ENCODE data around the gene MARCHF10. TPM values are rescaled to one million over a fixed set of nuclear protein-coding genes. Genes with fewer than 3 reads are reported as not detected.

The MARCHF10 gene
- total RNA-seq, 2 experiments from 2014 or later, result not detected

DNA sequence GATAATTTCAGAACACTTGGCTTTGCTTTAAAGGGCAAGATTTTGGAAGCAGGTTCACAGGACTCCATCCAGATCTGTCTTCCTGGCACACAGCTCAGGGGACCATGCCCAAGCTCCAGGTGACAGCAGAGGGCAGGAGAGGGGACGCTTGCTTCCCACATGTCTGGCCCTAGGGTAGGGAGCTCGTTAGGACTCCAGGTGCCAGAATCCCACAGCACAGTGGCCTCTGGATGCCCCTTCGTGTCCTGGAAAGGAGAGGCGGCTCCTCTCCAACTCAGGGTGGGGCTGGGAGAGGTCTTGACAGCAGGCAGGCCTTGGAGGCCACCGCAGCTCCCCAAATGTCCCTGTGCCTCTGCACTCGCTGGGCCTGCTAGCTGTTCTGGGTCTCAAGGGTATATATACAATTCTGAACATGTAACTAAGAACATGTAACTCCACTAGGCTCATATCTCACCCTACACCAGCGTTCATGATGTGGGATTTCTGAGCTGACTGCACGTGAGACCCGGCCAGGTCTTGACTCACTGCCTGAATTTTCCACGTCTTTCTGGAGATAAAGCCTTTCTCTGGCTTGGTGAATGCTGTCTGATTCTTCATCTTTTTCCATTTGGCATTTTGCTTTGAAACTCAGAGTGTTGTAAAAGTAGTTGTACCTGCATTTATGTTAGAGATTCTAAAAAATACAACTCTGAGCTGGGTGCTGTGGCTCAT lies 52.8 kb downstream of the MARCHF10 start:
- CTCF ChIA-PET, result no interaction called here
- Mint-ChIP-seq H3K27me3 (ENCODE audit: low read depth) (peaks cover 6% of the 10 kb centered on the region), H3K9me3 (ENCODE audit: insufficient read depth) (no peaks in the 10 kb centered on the region), H3K36me3 (ENCODE audit: low read depth) (no peaks in the 10 kb centered on the region), H3K4me1 (ENCODE audit: low read depth) (no peaks in the 10 kb centered on the region), H3K4me3 (no peak overlapping the region), H3K27ac (no peak overlapping the region)
- no peak for ATAC-seq
- DNase-seq, result no peak
- POLR2A ChIA-PET, result interaction anchor here (0.6 kb wide), 1 partner anchor 23 kb away, joined by 3 read pairs; no protein-coding TSS in a partner anchor

DNA sequence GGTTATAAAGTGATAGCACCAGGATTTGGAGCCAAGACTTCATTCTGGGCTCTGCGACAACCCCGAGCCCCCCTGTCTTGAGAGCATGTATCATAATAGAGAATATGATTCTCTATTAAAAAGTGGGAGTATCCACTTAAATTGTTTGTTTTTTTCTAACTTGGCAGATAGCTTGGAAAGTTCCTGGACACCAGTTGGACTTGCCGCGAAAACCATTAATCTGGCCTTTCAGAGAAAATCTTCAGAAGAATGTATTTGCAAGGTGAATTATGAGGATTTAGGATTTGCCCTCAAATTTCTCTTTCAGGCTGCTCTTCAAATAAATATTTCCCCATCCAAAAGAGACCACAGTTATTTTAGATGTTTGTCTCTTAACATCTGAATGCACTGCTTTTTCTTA lies 53.5 kb downstream of the MARCHF10 start:
- ChIA-PET CTCF (no interaction called here), POLR2A (interaction anchor here (0.6 kb wide), 1 partner anchor 24 kb away, joined by 3 read pairs; no protein-coding TSS in a partner anchor)
- no peaks in the 10 kb centered on the region for H3K9me3 Mint-ChIP-seq (ENCODE audit: insufficient read depth)
- no peak for ATAC-seq
- DNase-seq, result no peak
- H3K27ac Mint-ChIP-seq, result no peak overlapping the region
- no peaks in the 10 kb centered on the region for H3K27me3 Mint-ChIP-seq (ENCODE audit: low read depth)
- H3K36me3 Mint-ChIP-seq (ENCODE audit: low read depth), result no peaks in the 10 kb centered on the region
- no peak overlapping the region for H3K4me3 Mint-ChIP-seq
- H3K4me1 Mint-ChIP-seq (ENCODE audit: low read depth), result no peaks in the 10 kb centered on the region

DNA sequence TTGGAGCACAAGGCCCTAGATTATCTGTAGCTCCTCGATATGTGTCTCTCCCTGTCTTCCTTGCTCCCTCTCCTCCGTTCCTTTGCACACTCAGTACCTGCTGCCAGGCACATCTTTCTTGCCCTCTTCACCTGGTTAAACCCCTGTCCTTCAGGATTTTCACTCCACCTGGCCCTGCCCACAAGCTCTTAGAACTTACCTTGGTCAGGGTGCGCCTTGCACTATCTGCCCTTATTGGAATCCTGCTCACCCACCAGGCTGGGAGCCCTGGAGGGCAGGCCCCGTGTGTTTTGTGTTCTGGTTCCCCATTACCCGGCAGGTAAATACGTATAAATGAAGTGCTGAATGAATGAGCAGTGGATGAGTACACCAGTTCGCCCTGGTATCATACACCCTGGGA lies 54.6 kb downstream of the MARCHF10 start:
- Mint-ChIP-seq H3K36me3 (ENCODE audit: low read depth) (no peaks in the 10 kb centered on the region), H3K27ac (no peak overlapping the region), H3K9me3 (ENCODE audit: insufficient read depth) (no peaks in the 10 kb centered on the region), H3K4me1 (ENCODE audit: low read depth) (no peaks in the 10 kb centered on the region), H3K4me3 (no peak overlapping the region), H3K27me3 (ENCODE audit: low read depth) (no peaks in the 10 kb centered on the region)
- POLR2A ChIA-PET, result no interaction called here
- CTCF ChIA-PET, result interaction anchor here (1.0 kb wide), 1 partner anchor 9 kb away, joined by 3 read pairs; no protein-coding TSS in a partner anchor
- ATAC-seq (no peak), DNase-seq (no peak)

DNA sequence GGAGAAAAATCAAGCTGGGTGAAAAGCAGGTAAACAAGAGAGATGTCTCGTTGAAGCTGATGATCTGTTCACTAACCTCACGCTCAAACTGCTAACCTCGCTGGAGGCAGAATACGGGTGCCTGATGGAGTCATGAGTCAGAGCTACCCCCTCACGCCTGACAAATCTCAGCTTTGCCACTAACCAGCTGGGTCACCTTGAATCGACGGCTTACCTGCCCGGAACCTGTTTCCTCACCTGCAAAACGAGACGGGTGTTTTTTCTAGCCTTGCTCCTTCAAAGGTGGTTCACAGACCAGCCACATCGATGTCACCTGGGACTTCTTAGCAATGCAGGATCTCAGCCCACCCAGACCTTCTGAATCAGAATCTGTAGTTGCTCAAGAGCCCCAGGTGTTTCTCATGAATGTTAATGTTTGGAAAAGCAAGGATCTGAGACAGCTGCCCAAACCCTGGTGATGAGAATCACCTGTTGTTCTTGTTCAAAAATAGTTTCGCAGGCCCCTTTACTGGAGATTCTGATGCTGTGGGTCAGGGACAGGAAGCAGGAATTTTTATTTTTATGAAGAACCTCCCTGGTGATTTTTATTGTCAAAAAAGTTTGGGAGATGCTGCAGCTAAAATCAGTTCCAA lies 56.9 kb downstream of the MARCHF10 start:
- no peaks in the 10 kb centered on the region for H3K9me3 Mint-ChIP-seq (ENCODE audit: insufficient read depth)
- no peaks in the 10 kb centered on the region for H3K4me1 Mint-ChIP-seq (ENCODE audit: low read depth)
- H3K4me3 Mint-ChIP-seq, result no peak overlapping the region
- ChIA-PET CTCF (no interaction called here), POLR2A (no interaction called here)
- peaks cover 1% of the 10 kb centered on the region for H3K27me3 Mint-ChIP-seq (ENCODE audit: low read depth)
- no peak overlapping the region for H3K27ac Mint-ChIP-seq
- no peaks in the 10 kb centered on the region for H3K36me3 Mint-ChIP-seq (ENCODE audit: low read depth)
- ATAC-seq (no peak), DNase-seq (no peak)

DNA sequence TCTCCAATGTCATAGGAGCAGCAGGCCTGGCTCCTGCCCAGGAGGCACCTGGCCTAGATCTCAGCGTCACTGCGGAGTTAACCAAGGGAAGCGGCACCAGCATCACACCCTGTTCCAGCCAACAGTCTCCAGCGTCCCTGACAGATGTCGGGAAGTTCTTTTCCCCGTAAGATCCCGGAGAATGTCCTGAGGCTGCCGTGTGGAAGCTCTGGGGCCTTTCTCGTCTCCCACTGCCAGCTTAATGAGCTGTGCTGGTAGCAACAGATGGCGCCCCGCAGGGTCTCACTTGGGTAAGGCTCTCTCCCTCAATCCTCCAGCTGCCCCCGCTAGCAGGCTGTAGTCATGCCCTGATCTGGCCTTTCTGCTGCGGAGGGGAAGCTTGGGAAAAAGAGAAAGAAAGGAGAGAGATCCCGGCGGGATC lies 57.5 kb downstream of the MARCHF10 start:
- H3K27me3 Mint-ChIP-seq (ENCODE audit: low read depth), result peaks cover 2% of the 10 kb centered on the region
- H3K4me1 Mint-ChIP-seq (ENCODE audit: low read depth), result no peaks in the 10 kb centered on the region
- ChIA-PET CTCF (no interaction called here), POLR2A (no interaction called here)
- H3K4me3 Mint-ChIP-seq, result no peak overlapping the region
- no peaks in the 10 kb centered on the region for H3K36me3 Mint-ChIP-seq (ENCODE audit: low read depth)
- ATAC-seq, result no peak
- H3K9me3 Mint-ChIP-seq (ENCODE audit: insufficient read depth), result no peaks in the 10 kb centered on the region
- H3K27ac Mint-ChIP-seq, result no peak overlapping the region
- no peak for DNase-seq

DNA sequence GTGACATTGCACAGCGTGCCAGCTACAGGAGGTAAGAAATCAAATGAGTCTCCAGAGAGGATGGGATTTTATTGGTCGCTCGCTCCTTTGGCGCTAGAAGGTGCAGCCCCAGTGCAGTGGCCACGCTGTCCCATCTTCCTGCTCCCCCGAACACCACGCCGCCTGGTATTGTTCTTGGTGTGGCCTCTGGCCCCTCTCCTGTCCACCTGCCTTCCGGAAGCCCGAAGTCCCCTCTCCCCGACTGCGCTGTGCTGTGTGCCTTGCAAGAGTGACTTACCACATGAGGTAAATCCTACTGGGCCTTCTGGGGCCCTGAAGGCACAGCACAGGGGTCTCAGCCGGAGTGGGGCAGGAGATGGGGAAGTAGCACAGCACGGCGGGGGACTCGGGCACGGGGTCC lies 58.2 kb downstream of the MARCHF10 start:
- ChIA-PET POLR2A (no interaction called here), CTCF (no interaction called here)
- DNase-seq (no peak), ATAC-seq (no peak)
- Mint-ChIP-seq H3K36me3 (ENCODE audit: low read depth) (no peaks in the 10 kb centered on the region), H3K9me3 (ENCODE audit: insufficient read depth) (no peaks in the 10 kb centered on the region), H3K27ac (no peak overlapping the region), H3K4me1 (ENCODE audit: low read depth) (no peaks in the 10 kb centered on the region), H3K4me3 (no peak overlapping the region), H3K27me3 (ENCODE audit: low read depth) (peaks cover 2% of the 10 kb centered on the region)

DNA sequence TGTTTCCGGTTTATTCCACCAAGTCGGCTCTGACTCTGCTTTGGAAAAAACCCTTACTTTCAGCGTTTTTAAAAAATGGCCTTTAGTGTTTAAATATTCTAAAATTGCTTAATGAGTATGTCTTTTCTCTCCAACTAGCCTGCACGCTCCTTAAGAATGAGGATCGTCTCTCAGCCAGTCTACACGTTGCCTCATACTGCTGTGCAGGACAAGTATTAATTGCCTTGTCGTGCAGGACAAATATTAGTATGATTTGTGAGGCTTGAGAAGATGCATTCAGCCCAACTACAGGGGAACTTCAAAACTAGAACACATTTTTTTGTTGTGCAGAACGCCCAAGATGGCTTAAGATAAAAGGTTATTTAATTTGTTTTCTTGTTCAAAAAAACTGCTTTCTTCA lies 61.2 kb downstream of the MARCHF10 start:
- ATAC-seq, result no peak
- POLR2A ChIA-PET, result no interaction called here

DNA sequence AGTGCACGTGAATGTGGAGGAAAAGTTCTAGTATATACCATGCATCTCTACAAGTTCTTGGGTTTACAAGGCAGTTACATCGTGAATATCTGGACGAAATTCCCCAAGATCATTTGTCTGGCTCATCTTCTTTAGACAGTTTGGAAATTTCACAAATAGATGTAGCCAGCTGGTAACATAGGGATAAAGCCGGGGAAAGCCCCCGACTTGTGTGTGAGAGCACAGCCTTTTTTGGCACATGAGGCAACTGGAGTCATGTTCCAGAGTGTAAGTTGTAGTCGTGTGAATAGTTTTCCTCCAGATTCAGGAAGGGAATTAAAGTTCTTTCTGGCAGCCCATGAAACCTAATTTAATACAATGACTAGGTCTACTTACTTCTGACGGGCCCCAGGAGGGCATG lies 62.3 kb downstream of the MARCHF10 start:
- H3K27ac Mint-ChIP-seq, result no peak overlapping the region
- DNase-seq, result no peak
- H3K27me3 Mint-ChIP-seq (ENCODE audit: low read depth), result peaks cover 4% of the 10 kb centered on the region
- no peaks in the 10 kb centered on the region for H3K36me3 Mint-ChIP-seq (ENCODE audit: low read depth)
- no peak for ATAC-seq
- ChIA-PET POLR2A (no interaction called here), CTCF (no interaction called here)
- no peaks in the 10 kb centered on the region for H3K9me3 Mint-ChIP-seq (ENCODE audit: insufficient read depth)
- H3K4me3 Mint-ChIP-seq, result no peak overlapping the region
- no peaks in the 10 kb centered on the region for H3K4me1 Mint-ChIP-seq (ENCODE audit: low read depth)

More for the DNA sequence above, 61.2 kb downstream of the MARCHF10 start:
- Mint-ChIP-seq H3K4me1 (ENCODE audit: low read depth) (no peaks in the 10 kb centered on the region), H3K27me3 (ENCODE audit: low read depth) (peaks cover 2% of the 10 kb centered on the region), H3K4me3 (no peak overlapping the region), H3K36me3 (ENCODE audit: low read depth) (no peaks in the 10 kb centered on the region), H3K27ac (no peak overlapping the region), H3K9me3 (ENCODE audit: insufficient read depth) (no peaks in the 10 kb centered on the region)
- CTCF ChIA-PET, result no interaction called here
- no peak for DNase-seq

DNA sequence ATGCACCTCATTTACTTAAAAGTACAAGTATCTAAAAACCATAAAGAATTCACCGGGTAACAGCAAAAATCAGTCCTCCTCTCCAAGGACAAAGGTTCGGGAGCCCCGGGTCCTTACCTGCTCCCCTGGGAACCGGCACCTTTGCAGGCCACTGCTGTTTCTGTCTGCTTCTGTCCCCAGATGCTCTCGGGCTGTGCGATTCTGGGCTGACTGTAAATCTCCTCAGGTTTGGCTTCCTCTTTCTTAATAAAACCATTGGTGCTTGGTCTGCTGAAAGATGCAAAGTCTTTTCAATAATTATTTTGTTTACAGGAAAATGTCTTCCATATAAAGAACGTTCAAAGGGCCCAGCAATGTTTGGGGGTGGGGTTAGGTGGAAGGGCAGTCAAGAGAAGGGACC lies 63.9 kb downstream of the MARCHF10 start:
- H3K4me3 Mint-ChIP-seq, result no peak overlapping the region
- ChIA-PET POLR2A (no interaction called here), CTCF (interaction anchor here (0.8 kb wide), 1 partner anchor 9 kb away, joined by 3 read pairs; no protein-coding TSS in a partner anchor)
- DNase-seq (no peak), ATAC-seq (no peak)
- H3K9me3 Mint-ChIP-seq (ENCODE audit: insufficient read depth), result no peaks in the 10 kb centered on the region
- H3K4me1 Mint-ChIP-seq (ENCODE audit: low read depth), result no peaks in the 10 kb centered on the region
- no peaks in the 10 kb centered on the region for H3K36me3 Mint-ChIP-seq (ENCODE audit: low read depth)
- H3K27me3 Mint-ChIP-seq (ENCODE audit: low read depth), result peaks cover 4% of the 10 kb centered on the region
- H3K27ac Mint-ChIP-seq, result no peak overlapping the region

DNA sequence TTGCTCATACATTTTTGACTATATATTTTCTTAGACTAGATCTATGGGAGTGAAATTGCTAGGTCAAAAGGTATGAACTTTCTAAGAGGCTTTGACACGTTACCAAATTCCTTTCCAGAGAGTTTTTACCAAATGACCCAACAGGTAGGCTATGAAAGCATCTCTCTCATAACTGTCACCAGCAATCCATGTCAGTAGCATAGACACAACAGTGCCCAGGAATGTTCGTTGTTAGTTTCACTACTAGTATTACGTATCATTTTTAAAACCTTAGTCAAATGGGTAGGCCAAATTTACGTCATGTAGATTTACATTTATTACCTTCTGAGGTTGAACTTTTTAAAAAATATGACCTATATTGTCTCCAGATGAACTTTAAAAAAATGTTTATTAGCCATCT lies 66.8 kb downstream of the MARCHF10 start:
- Mint-ChIP-seq H3K4me3 (no peak overlapping the region), H3K9me3 (ENCODE audit: insufficient read depth) (no peaks in the 10 kb centered on the region), H3K4me1 (ENCODE audit: low read depth) (no peaks in the 10 kb centered on the region), H3K36me3 (ENCODE audit: low read depth) (no peaks in the 10 kb centered on the region), H3K27ac (no peak overlapping the region), H3K27me3 (ENCODE audit: low read depth) (peaks cover 4% of the 10 kb centered on the region)
- ChIA-PET CTCF (no interaction called here), POLR2A (no interaction called here)
- ATAC-seq, result no peak
- DNase-seq, result no peak

DNA sequence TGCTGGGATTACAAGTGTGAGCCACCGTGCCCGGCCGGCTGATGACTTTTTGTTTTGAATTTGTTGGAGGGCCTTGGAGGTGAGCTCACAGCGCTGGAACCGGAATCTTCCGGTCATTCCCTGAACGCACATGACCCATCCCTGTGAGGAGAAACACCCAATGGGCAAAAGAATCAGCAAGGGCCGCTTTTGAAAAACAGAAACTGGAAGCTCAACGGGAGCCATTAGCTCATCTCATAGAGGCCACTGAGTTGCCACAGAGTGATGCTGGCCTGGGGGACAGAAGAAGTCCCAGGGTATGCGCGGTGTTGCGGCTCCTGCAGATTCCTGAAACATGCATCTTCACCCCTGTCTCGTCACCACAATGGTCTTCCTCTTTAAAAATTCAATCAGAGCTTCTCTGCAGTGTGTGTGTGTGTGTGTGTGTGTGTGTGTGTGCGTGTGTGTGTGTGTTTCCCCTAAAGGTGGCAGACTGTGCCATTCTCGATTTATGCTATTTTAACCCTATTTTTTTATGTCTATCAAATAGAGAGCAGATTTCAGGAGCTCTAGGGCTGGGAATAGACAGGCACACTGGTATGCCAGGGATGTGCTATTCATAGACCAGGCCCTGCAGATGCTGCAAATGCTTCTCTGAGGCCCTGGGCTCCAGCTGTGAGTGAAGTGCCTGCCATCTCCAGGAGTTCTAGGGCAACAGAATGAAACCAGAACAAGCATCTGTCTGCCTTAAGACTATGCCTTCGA lies 68.3 kb downstream of the MARCHF10 start:
- ChIA-PET CTCF (no interaction called here), POLR2A (no interaction called here)
- Mint-ChIP-seq H3K9me3 (ENCODE audit: insufficient read depth) (no peaks in the 10 kb centered on the region), H3K36me3 (ENCODE audit: low read depth) (no peaks in the 10 kb centered on the region), H3K27ac (no peak overlapping the region), H3K4me1 (ENCODE audit: low read depth) (no peaks in the 10 kb centered on the region), H3K27me3 (ENCODE audit: low read depth) (peaks cover 10% of the 10 kb centered on the region), H3K4me3 (no peak overlapping the region)
- no peak for ATAC-seq
- no peak for DNase-seq

DNA sequence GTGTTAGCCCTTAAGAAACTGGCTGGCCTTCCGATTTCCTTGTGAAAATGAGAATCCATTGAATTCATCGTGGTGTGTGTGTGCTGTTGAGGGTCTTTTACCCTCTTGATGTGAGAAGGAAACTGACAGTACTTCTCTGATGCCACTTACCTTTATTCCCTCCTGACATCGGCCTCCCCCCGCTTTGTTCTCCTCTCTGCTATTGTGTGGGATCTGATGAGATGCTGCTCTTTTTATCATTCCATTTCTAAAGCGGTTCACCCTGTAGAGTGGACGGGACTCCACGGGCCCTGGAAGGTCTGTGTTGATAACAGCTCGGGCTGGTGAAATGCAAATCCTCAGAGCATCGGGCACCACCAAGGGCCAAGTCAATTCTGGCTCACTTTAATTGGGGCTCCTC lies 69.8 kb downstream of the MARCHF10 start:
- H3K27ac Mint-ChIP-seq, result no peak overlapping the region
- H3K27me3 Mint-ChIP-seq (ENCODE audit: low read depth), result peaks cover 18% of the 10 kb centered on the region
- no peak for DNase-seq
- H3K4me1 Mint-ChIP-seq (ENCODE audit: low read depth), result no peaks in the 10 kb centered on the region
- ChIA-PET CTCF (no interaction called here), POLR2A (no interaction called here)
- no peaks in the 10 kb centered on the region for H3K36me3 Mint-ChIP-seq (ENCODE audit: low read depth)
- no peaks in the 10 kb centered on the region for H3K9me3 Mint-ChIP-seq (ENCODE audit: insufficient read depth)
- ATAC-seq, result no peak
- no peak overlapping the region for H3K4me3 Mint-ChIP-seq
